ENCODE data around the gene SLC38A3. TPM values are rescaled to one million over a fixed set of nuclear protein-coding genes. Genes with fewer than 3 reads are reported as not detected.

The SLC38A3 gene
- total and polyA plus RNA-seq, 9 of the 15 experiments (the other 6 are each of a cell fraction or from before 2014, with no cell fraction given), result 0.09 to 0.38 (median 0.16) TPM; not detected in 6

GRCh38 chr3:50186096-50186495, 19.0 kb upstream of the SLC38A3 start (continued):
- TF ChIP-seq AFF4 (CRISPR knock-in tag; IDR thresholded peaks at IDR 0.05) (no peak), RNF219 (CRISPR knock-in tag; IDR thresholded peaks at IDR 0.05) (no peak), BDP1 (IDR thresholded peaks at IDR 0.05; ENCODE audit: insufficient read depth, insufficient read length) (no peak)

- peaks cover 0 to 24% of the 10 kb centered on the region in 2 experiments; a peak in 3 of 5 replicates for H3K4me1 ChIP-seq (replicated peaks in 1 of 2; ENCODE audit: control insufficient read depth in 2 of 2, insufficient read depth in 2 of 2, low read length in 2 of 2)
- H3K4me3 ChIP-seq, result no peak overlapping the region
- CTCF ChIA-PET (ENCODE audit: low intra/inter-chr PET ratio), result no interaction called here
- no peak overlapping the region for H3K4me2 ChIP-seq (ENCODE audit: insufficient read depth, low read length)
- H3K27ac ChIP-seq (ENCODE audit: extremely low read depth, low read depth, low read length), result no peak overlapping the region
- no peaks in the 10 kb centered on the region; the same call in 1 of the 2 replicates for H4K20me1 ChIP-seq (replicated peaks; ENCODE audit: control insufficient read depth, insufficient read depth, low read length)
- H2AFZ ChIP-seq (ENCODE audit: low read depth, low read length), result no peak overlapping the region
- DNase-seq (ENCODE audit: extremely low read depth in 1 of 4, low spot score in 3 of 4) (no peak), ATAC-seq (no peak), FAIRE-seq (no peak)
- no peaks in the 10 kb centered on the region for H3K36me3 ChIP-seq (ENCODE audit: control insufficient read depth, insufficient read depth, low read length)
- no TSS peak for BruUV-seq (replicated peaks)
- WGBS (ENCODE audit: insufficient coverage, low coverage, missing lambda C conversion rate), result 57% methylated on average over 8 of the region's 19 CpGs
- H3K9me1 ChIP-seq (ENCODE audit: control insufficient read depth, insufficient read depth, low read length), result no peaks in the 10 kb centered on the region
- H3K9me3 ChIP-seq (replicated peaks; ENCODE audit: control insufficient read depth, insufficient read depth, low read depth, low read length), result no peaks in the 10 kb centered on the region
- intact Hi-C loops (cut with micrococcal nuclease) (loop anchor here (2.0 kb wide), 2 partner anchors 33 to 137 kb away; partner anchors contain the start of gene SEMA3F), in situ Hi-C loops (cut with MboI) (no loop called here)
- H3K79me2 ChIP-seq (ENCODE audit: control insufficient read depth, insufficient read depth, low read length), result no peaks in the 10 kb centered on the region
- H3K27me3 ChIP-seq (ENCODE audit: control insufficient read depth in 2 of 2, insufficient read depth in 2 of 2, low read length in 2 of 2), result peaks cover 0 to 4% of the 10 kb centered on the region in 2 experiments; a peak in 1 of 5 replicates
- POLR2A ChIA-PET, result interaction anchor here (0.5 kb wide), 1 partner anchor 27 kb away, joined by 3 read pairs; no protein-coding TSS in a partner anchor
- no peak overlapping the region for H3K9ac ChIP-seq (ENCODE audit: insufficient read depth in 1 of 2, low read depth in 2 of 2, low read length in 2 of 2)
- TF ChIP-seq KHSRP (IDR thresholded peaks at IDR 0.05) (no peak), ZNF274 (IDR thresholded peaks at IDR 0.05; ENCODE audit: borderline replicate concordance, low read depth, low read length) (no peak), NEUROD1 (IDR thresholded peaks at IDR 0.05; ENCODE audit: borderline replicate concordance, low read depth, low read length, partially characterized antibody) (no peak), E2F1 (CRISPR knock-in tag; IDR thresholded peaks at IDR 0.05) (no peak), GTF3C2 (IDR thresholded peaks at IDR 0.05; ENCODE audit: borderline replicate concordance, extremely low read depth, insufficient read length) (no peak), RFX1 (IDR thresholded peaks at IDR 0.05) (no peak), PHF8 (IDR thresholded peaks at IDR 0.05; ENCODE audit: borderline replicate concordance, low read length) (no peak)
These were observed 17.3 kb upstream of the SLC38A3 start for GRCh38 chr3:50187750-50188149.

All from K562 (cell line).